ENCODE data around the gene SIRT3. TPM values are rescaled to one million over a fixed set of nuclear protein-coding genes. Genes with fewer than 3 reads are reported as not detected.

The SIRT3 gene
- total RNA-seq, 1 donor from 2014 or later: 11.4 TPM

DNA sequence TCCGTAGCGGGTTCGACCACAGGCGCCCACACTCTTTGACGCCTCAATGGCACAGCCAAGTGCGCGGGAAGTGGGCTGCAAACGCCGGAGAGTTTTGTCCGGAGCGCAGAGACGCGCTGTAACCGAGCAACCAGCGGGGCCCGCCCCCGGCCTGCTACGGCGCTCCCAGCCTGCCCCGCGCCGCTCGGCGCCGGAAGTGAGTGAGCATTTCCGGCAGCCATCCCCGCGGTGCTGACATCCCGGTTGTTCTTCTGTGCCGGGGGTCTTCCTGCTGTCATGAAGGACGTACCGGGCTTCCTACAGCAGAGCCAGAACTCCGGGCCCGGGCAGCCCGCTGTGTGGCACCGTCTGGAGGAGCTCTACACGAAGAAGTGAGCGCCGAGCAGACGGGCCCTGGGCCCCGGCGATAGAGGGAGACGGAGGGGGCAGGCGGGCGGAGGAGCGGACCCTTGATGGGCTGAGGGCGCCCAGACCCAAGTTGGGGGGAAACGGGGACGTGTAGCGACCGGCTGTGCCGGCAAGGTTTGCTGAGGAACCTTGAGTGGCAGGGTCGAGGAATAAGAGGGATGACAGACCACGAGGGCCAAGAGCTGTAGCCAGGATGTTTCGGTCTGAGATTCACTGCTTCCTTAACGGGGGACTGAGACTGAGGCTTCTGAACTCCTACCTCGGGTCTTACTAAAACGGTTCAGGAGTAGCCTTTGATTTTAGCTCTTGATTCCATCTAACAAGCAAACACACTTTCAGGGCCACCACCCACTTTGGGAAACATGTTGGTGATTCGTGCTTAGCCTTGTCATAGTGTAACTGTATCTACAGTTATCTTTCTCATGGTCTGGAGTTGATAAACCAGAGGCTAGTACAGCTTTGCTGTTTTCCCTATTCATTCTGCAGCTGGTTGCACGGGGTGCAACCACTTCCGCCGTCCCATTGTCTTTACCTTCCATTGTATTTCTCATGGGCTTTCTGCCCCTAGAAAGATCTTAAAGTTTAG is 929 bp upstream of the SIRT3 start, which contains the start of gene PSMD13:
PSMD13 (plus strand) TSS at position 203 of the 994 bp plus-strand sequence; CDS start at position 277, 74 bp downstream.
- Histone ChIP-seq H3K36me3 (ENCODE audit: control insufficient read depth, insufficient read depth, low read length) (no peaks in the 10 kb centered on the region), H3K27me3 (ENCODE audit: control insufficient read depth, insufficient read depth, low read length) (no peaks in the 10 kb centered on the region), H3K4me3 (ENCODE audit: low read depth, low read length) (peak within 1 kb of the TSS; percentile 89)
- TF ChIP-seq, protein P1, sequence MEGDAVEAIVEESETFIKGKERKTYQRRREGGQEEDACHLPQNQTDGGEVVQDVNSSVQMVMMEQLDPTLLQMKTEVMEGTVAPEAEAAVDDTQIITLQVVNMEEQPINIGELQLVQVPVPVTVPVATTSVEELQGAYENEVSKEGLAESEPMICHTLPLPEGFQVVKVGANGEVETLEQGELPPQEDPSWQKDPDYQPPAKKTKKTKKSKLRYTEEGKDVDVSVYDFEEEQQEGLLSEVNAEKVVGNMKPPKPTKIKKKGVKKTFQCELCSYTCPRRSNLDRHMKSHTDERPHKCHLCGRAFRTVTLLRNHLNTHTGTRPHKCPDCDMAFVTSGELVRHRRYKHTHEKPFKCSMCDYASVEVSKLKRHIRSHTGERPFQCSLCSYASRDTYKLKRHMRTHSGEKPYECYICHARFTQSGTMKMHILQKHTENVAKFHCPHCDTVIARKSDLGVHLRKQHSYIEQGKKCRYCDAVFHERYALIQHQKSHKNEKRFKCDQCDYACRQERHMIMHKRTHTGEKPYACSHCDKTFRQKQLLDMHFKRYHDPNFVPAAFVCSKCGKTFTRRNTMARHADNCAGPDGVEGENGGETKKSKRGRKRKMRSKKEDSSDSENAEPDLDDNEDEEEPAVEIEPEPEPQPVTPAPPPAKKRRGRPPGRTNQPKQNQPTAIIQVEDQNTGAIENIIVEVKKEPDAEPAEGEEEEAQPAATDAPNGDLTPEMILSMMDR (IDR thresholded peaks at IDR 0.05; ENCODE audit: insufficient read depth, low read length, poor library complexity, severe bottlenecking): no peak
- peak; percentile 25 for DNase-seq (ENCODE audit: low read depth)

DNA sequence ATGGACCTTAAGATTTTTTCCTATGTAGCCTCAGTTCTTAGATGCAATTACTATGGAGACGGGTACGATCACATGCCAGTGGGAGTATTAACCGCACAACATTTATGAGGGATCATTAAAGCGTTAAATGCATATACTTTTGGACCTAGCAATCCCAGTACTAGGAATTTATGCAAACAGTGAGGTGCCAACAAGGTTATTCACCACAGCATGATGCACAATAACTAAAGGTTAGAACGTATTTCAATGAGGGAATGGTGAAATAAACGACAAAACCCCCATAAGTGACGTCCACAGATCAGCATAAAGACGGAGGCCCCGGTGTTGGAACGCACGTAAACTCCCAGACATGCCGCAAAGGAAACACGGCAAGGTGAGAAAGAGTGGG is 539 bp downstream of the SIRT3 start:
- no peaks in the 10 kb centered on the region for H3K36me3 ChIP-seq (ENCODE audit: control insufficient read depth, insufficient read depth, low read length)
- H3K4me3 ChIP-seq (ENCODE audit: low read depth, low read length): peak overlapping the region; percentile 88
- TF ChIP-seq, protein P1 (IDR thresholded peaks at IDR 0.05; ENCODE audit: insufficient read depth, low read length, poor library complexity, severe bottlenecking): no peak
- no peaks in the 10 kb centered on the region for H3K27me3 ChIP-seq (ENCODE audit: control insufficient read depth, insufficient read depth, low read length)
- no peak for DNase-seq (ENCODE audit: low read depth)

DNA sequence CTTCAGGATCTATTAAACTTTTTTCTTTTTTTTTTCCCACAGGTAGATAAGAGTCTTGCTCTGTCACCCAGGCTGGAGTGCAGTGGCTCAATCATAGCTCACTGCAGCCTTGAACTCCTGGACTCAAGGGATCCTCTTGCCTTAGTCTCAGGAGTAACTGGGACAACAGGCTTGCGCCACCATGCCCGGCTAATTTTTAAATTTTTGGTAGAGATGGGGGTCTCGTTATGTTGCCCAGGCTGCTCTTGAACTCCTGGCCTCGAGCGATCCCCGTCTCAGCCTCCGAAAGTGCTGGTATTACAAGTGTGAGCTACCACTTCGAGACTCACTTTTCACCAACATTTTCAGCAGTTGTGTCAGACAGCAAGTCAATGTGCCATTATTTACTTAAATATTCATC is 962 bp downstream of the SIRT3 start:
- H3K36me3 ChIP-seq (ENCODE audit: control insufficient read depth, insufficient read depth, low read length): no peaks in the 10 kb centered on the region
- no peak for DNase-seq (ENCODE audit: low read depth)
- TF ChIP-seq, protein P1 (IDR thresholded peaks at IDR 0.05; ENCODE audit: insufficient read depth, low read length, poor library complexity, severe bottlenecking): no peak
- H3K4me3 ChIP-seq (ENCODE audit: low read depth, low read length): peak overlapping the region; percentile 88
- H3K27me3 ChIP-seq (ENCODE audit: control insufficient read depth, insufficient read depth, low read length): no peaks in the 10 kb centered on the region

DNA sequence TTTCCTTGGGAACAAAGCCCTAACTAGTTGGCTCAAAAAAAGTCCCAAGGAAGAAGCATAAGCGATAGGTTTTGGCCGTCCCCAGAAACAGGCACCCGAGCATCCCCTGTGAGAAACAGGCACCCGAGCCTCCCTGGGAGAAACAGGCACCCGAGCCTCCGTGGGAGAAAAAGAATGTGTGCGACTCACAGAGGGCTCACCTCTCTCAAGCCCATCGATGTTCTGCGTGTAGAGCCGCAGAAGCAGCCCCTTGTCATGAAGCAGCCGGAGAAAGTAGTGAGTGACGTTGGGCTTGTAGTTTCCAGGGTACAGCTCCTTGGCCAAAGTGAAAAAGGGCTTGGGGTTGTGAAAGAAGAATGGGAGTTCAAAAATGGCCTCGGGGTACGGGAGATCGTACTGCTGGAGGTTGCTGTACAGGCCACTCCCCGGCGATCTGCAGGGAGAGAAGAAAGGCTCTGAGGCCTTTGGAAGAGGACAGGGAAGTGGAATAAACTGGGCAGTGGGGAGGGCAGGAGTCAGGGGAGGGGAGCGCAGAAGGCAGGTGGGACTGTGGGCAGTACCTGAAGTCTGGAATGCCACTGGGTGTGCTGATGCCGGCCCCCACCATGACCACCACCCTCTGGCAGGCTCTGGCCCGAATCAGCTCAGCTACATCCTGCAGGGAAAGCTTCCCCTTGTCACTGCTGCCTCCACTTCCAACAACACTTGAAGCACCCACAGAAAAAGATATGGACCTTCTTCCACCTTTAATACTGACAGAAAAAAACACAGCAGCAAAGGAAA is 3.2 kb downstream of the SIRT3 start:
- H3K36me3 ChIP-seq (ENCODE audit: control insufficient read depth, insufficient read depth, low read length): no peaks in the 10 kb centered on the region
- H3K27me3 ChIP-seq (ENCODE audit: control insufficient read depth, insufficient read depth, low read length): no peaks in the 10 kb centered on the region
- DNase-seq (ENCODE audit: low read depth): no peak
- no peak overlapping the region for H3K4me3 ChIP-seq (ENCODE audit: low read depth, low read length)
- TF ChIP-seq, protein P1 (IDR thresholded peaks at IDR 0.05; ENCODE audit: insufficient read depth, low read length, poor library complexity, severe bottlenecking): no peak

DNA sequence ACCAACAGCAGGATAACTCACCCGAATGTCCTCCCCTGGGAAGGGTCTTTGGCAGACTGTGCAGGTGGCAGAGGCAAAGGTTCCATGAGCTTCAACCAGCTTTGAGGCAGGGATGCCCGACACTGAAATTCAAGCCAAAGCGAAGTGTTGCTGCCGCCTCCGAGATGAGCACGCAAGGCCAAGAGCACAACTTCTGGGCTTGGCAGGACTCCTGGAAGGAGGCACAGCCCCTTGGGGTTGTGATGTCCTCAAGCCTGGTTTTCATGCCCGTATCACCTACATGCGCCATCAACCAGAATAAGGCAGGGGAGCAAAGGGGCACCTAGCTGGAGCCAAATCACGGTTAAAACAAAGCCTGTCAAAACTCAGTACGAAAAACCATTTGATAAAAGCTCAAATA is 5.7 kb downstream of the SIRT3 start:
- Histone ChIP-seq H3K4me3 (ENCODE audit: low read depth, low read length) (no peak overlapping the region), H3K27me3 (ENCODE audit: control insufficient read depth, insufficient read depth, low read length) (no peaks in the 10 kb centered on the region), H3K36me3 (ENCODE audit: control insufficient read depth, insufficient read depth, low read length) (no peaks in the 10 kb centered on the region)
- DNase-seq (ENCODE audit: low read depth): no peak
- TF ChIP-seq, protein P1 (IDR thresholded peaks at IDR 0.05; ENCODE audit: insufficient read depth, low read length, poor library complexity, severe bottlenecking): no peak

All from kidney epithelial cell (primary cell).